ENCODE data around the gene ATP2B1. TPM values are rescaled to one million over a fixed set of nuclear protein-coding genes. Genes with fewer than 3 reads are reported as not detected.

The ATP2B1 gene
- polyA plus RNA-seq, 2 of the 4 experiments (the other 2 are of a cell fraction), result 52.7 to 132 TPM

GRCh38 chr12:89636776-89637160 is 71.9 kb downstream of the ATP2B1 start (continued):
- TF ChIP-seq HEYL (CRISPR knock-in tag; IDR thresholded peaks at IDR 0.05) (no peak), MAZ (IDR thresholded peaks at IDR 0.05; ENCODE audit: borderline replicate concordance, low read depth, low read length) (no peak), BHLHE40 (IDR thresholded peaks at IDR 0.05; ENCODE audit: low read depth, low read length) (no peak), USF2 (IDR thresholded peaks at IDR 0.05) (no peak), HOXB5 (CRISPR knock-in tag; IDR thresholded peaks at IDR 0.05) (no peak)

GRCh38 chr12:89636052-89636775 is 72.4 kb downstream of the ATP2B1 start:
- CTCF ChIA-PET, result no interaction called here
- no peak for FAIRE-seq
- POLR2A ChIA-PET, result no interaction called here

GRCh38 chr12:89634508-89634907 is 74.1 kb downstream of the ATP2B1 start:
- Histone ChIP-seq H3K4me2 (no peak overlapping the region), H3K27ac (no peak overlapping the region), H3K4me1 (peaks cover 70% of the 10 kb centered on the region), H3K4me3 (no peak overlapping the region), H3K9me3 (no peaks in the 10 kb centered on the region)
- FAIRE-seq (peak; percentile 13), ATAC-seq (no peak), DNase-seq (ENCODE audit: low read depth in 1 of 2, low spot score in 1 of 2) (no peak)
- ChIA-PET CTCF (interaction anchor here (0.9 kb wide), 1 partner anchor 16 kb away, joined by 3 read pairs; no protein-coding TSS in a partner anchor), POLR2A (no interaction called here)
- TF ChIP-seq HOXB5 (CRISPR knock-in tag; IDR thresholded peaks at IDR 0.05) (no peak), ELK1 (IDR thresholded peaks at IDR 0.05; ENCODE audit: low read depth, low read length) (no peak), SREBF2 (IDR thresholded peaks at IDR 0.05) (no peak), CHD4 (IDR thresholded peaks at IDR 0.05; ENCODE audit: borderline replicate concordance) (no peak), PBX3 (IDR thresholded peaks at IDR 0.05) (no peak), RFX5 (IDR thresholded peaks at IDR 0.05) (no peak), RAD21 (conservative IDR thresholded peaks at IDR 0.05 in 1 of 2, IDR thresholded peaks at IDR 0.05 in 1 of 2) (no peak)
- WGBS (ENCODE audit: missing lambda C conversion rate), result 92% methylated on average over 3 of the region's 3 CpGs

More at GRCh38 chr12:89636052-89636775, 72.4 kb downstream of the ATP2B1 start:
- TF ChIP-seq FOSL2 (IDR thresholded peaks at IDR 0.05) (0 out of 2 replicates have a peak, but pooled peaks have one; percentile 18), FOSL2 (CRISPR knock-in tag; IDR thresholded peaks at IDR 0.05) (peak; percentile 31; the same call in 1 of the 2 replicates), MAX (IDR thresholded peaks at IDR 0.05) (peak; percentile 26; the same call in 1 of the 2 replicates), CHD4 (IDR thresholded peaks at IDR 0.05; ENCODE audit: borderline replicate concordance) (no peak), EHMT2 (IDR thresholded peaks at IDR 0.05; ENCODE audit: low read depth) (no peak), JUNB (IDR thresholded peaks at IDR 0.05) (0 out of 2 replicates have a peak, but pooled peaks have one; percentile 37), CEBPB (IDR thresholded peaks at IDR 0.05) (no peak), E2F6 (IDR thresholded peaks at IDR 0.05; ENCODE audit: borderline replicate concordance, low read depth) (peak; percentile 48; the same call in 1 of the 2 replicates), BCL3 (IDR thresholded peaks at IDR 0.05) (no peak), GATA3 (IDR thresholded peaks at IDR 0.05; ENCODE audit: borderline replicate concordance) (no peak), HOXB5 (CRISPR knock-in tag; IDR thresholded peaks at IDR 0.05) (no peak), RFX5 (IDR thresholded peaks at IDR 0.05) (no peak), ELK1 (IDR thresholded peaks at IDR 0.05; ENCODE audit: low read depth, low read length) (no peak), FOXS1 (CRISPR knock-in tag; IDR thresholded peaks at IDR 0.05) (no peak), CBX8 (IDR thresholded peaks at IDR 0.05) (no peak)
- peak; percentile 18 to 43 for DNase-seq (ENCODE audit: low read depth in 1 of 2, low spot score in 1 of 2)
- H3K4me1 ChIP-seq, result peaks cover 65% of the 10 kb centered on the region
- no peaks in the 10 kb centered on the region for H3K9me3 ChIP-seq
- peak; percentile 66 to 67 for ATAC-seq
- H3K4me2 ChIP-seq, result peak overlapping the region; percentile 69
- peak overlapping the region; percentile 66 to 73 for H3K27ac ChIP-seq
- no peak overlapping the region for H3K4me3 ChIP-seq
- WGBS (ENCODE audit: missing lambda C conversion rate), result 46% methylated on average over 5 of the region's 5 CpGs
